ENCODE results near the gene CTNNA2. TPM values are rescaled to one million over a fixed set of nuclear protein-coding genes. Genes with fewer than 3 reads are reported as not detected.

Gene CTNNA2
- total RNA-seq, 2 donors from 2014 or later, result not detected

DNA sequence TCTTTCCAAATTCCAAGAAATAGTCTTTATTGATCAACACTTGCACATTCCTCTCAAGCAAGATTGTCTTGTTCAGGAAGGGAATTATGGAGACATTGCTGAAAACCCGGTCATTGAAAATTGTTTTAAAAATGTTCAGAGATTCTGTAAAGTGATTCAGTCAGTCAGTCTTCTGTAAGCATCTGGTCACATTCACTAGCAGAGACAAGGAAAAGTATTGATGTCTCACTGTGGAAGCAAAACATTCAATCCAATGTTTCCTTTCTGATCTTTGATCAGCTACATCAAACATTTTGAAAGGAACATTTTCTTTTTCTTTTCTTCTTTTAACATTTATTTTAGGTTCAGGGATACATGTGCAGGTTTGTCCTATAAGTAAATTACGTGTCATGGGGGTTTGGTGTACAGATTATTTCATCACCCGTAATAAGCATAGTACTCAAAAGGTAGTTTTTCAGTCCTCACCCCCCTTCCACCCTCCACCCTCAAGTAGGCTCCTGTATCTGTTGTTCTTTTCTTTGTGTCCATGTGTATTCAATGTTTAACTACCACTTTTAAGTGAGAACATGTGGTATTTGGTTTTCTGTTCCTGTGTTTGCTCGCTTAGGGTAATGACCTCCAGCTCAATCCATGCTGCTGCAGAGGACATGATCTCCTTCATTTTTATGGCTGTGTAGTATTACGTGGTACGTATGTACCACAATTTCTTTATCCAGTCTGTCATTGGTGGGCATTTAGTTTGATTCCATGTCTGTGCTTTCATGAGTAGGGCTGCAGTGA, 61.2 kb downstream of the CTNNA2 start:
- Histone ChIP-seq H3K27me3 (no peaks in the 10 kb centered on the region), H3K36me3 (no peaks in the 10 kb centered on the region), H3K27ac (no peak overlapping the region), H3K4me1 (no peaks in the 10 kb centered on the region), H3K9me3 (no peaks in the 10 kb centered on the region), H3K4me3 (no peak overlapping the region)
- no peak for DNase-seq (ENCODE audit: low spot score)
- TF ChIP-seq CTCF (IDR thresholded peaks at IDR 0.05), result no peak

DNA sequence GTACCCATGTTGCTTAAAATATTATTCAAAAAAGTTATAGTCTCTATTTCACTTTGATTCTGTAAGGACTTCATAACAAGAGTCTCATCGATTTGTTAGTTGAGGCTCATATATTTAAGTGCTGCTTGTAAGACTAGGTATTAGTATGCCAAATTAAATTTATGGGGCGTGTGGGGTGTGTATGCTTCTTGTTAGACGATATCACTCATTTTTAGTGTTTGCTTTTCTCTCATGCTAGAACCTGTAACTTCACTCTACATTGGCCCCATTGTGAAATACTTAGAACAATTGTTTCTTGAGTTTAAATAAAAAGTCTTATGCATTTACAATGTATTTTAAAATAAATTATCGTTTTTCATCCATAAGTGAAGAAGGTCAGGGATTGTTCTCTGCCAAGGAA, 63.6 kb downstream of the CTNNA2 start:
- H3K4me1 ChIP-seq, result no peaks in the 10 kb centered on the region
- H3K27ac ChIP-seq, result no peak overlapping the region
- no peaks in the 10 kb centered on the region for H3K27me3 ChIP-seq
- no peak for TF ChIP-seq CTCF (IDR thresholded peaks at IDR 0.05)
- DNase-seq (ENCODE audit: low spot score), result no peak
- H3K4me3 ChIP-seq, result no peak overlapping the region
- H3K9me3 ChIP-seq, result no peaks in the 10 kb centered on the region
- no peaks in the 10 kb centered on the region for H3K36me3 ChIP-seq

DNA sequence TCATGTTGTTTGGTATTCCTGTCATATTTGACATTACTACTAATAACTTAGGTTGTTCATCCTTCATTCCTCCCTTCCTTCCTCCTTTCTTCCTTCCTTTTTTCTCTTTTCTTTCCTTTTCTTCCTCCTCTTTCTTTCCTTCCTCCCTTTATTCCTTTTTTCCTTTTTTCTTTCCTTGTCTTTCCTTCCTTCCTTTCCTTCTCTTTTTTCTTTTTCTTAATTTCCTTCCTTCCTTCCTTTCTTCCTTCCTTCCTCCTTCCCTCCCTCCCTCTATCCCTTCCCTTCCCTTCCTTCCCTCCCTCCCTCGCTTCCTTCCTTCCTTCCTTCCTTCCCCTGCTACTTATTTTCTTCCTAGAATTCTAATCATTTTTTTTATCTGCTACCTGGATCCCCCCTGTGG, 66.1 kb downstream of the CTNNA2 start:
- Histone ChIP-seq H3K27me3 (no peaks in the 10 kb centered on the region), H3K4me3 (no peak overlapping the region), H3K4me1 (no peaks in the 10 kb centered on the region), H3K9me3 (no peaks in the 10 kb centered on the region), H3K27ac (no peak overlapping the region), H3K36me3 (no peaks in the 10 kb centered on the region)
- no peak for TF ChIP-seq CTCF (IDR thresholded peaks at IDR 0.05)
- DNase-seq (ENCODE audit: low spot score), result no peak

DNA sequence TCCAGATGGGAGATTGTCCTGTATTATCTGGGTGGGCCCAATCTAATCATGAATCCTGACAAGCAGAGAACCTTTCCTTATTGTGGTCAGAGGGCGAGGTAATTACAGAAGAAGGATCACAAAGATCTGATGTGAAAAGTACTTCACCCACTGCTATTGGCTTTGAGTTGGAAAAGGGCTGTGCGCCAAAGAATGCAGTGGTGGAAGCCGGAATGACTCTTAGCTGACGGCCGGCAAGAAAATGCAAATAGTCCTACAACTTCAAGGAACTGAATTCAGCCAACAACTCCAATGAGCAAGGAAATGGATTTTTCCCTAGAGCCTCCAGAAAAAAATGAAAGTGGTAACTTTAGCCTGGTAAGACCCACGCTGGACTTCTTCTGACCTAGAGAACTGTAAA, 67.3 kb downstream of the CTNNA2 start:
- Histone ChIP-seq H3K9me3 (no peaks in the 10 kb centered on the region), H3K36me3 (no peaks in the 10 kb centered on the region), H3K27ac (no peak overlapping the region), H3K4me3 (no peak overlapping the region), H3K4me1 (no peaks in the 10 kb centered on the region), H3K27me3 (no peaks in the 10 kb centered on the region)
- no peak for DNase-seq (ENCODE audit: low spot score)
- TF ChIP-seq CTCF (IDR thresholded peaks at IDR 0.05), result no peak

DNA sequence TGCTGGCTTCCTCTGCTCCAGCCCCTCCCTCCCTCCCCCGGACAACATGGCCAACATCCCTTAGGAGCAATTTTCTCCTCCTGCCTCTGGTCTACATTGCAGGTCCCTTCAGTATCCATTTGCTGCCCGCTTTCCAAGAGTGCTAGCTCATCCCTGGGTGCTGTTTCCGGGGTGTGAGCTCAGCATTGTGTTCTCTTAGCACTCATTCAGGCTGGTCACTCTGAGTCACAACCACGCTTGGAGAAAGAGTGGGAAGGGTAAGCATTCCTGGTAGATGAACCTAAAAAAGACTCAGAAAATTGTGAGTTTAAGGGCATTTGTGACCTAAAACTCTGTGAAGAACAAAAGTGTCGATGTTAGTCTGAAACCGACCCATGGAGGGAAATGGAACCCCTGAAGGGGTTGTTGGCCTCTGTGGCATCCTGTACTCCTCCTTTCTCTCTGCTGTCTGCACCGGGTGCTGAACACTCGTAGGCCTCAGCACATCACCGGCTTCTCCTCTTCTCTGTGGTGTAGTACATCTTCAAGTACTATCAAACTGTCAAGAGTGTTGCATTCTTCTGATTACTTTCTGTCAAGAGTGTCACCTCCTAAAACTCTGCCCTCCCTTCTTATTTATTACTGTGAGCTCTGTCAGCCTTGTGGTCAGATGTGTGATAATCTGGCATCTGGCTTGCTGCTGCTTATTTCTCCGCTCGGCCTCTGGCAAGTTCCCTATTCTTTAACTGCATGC, 73.0 kb downstream of the CTNNA2 start:
- H3K4me3 ChIP-seq, result no peak overlapping the region
- H3K4me1 ChIP-seq, result no peaks in the 10 kb centered on the region
- DNase-seq (ENCODE audit: low spot score), result no peak
- no peak for TF ChIP-seq CTCF (IDR thresholded peaks at IDR 0.05)
- no peaks in the 10 kb centered on the region for H3K27me3 ChIP-seq
- no peak overlapping the region for H3K27ac ChIP-seq
- H3K9me3 ChIP-seq, result no peaks in the 10 kb centered on the region
- no peaks in the 10 kb centered on the region for H3K36me3 ChIP-seq

Data from right atrium auricular region (tissue), 2 donors.